AG20443 (cell line): ENCODE results near the gene SC5D.

Experiments used
- DNase-seq: peaks from one replicate; pipeline ENCODE4 v3.0.0; 2012; ENCODE audit warnings: low spot score, mixed read lengths

SC5D gene

GRCh38 chr11:121292495-121293287, at the start of gene SC5D:
SC5D (plus strand) TSS chr11:121292771; CDS start chr11:121303376, 10,605 bp downstream.
- DNase-seq = peak; percentile 99

DNA sequence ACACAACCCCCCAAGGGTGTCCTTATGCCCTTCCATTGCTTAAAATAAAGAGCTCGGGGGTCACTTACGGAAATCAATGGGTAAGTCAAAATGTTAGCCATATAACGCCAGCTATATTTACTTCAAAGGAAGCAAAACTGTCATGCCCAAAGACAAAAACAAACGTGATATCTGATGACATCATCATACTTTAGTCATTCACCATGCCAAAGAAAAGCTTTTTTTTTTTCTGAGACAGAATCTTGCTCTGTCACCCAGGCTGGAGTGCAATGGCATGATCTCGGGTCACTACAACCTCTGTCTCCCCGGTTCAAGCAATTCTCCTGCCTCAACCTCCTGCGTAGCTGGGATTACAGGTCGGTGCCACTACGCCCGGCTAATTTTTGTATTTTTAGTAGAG, 47.7 kb upstream of the SC5D start:
- no peak for DNase-seq

DNA sequence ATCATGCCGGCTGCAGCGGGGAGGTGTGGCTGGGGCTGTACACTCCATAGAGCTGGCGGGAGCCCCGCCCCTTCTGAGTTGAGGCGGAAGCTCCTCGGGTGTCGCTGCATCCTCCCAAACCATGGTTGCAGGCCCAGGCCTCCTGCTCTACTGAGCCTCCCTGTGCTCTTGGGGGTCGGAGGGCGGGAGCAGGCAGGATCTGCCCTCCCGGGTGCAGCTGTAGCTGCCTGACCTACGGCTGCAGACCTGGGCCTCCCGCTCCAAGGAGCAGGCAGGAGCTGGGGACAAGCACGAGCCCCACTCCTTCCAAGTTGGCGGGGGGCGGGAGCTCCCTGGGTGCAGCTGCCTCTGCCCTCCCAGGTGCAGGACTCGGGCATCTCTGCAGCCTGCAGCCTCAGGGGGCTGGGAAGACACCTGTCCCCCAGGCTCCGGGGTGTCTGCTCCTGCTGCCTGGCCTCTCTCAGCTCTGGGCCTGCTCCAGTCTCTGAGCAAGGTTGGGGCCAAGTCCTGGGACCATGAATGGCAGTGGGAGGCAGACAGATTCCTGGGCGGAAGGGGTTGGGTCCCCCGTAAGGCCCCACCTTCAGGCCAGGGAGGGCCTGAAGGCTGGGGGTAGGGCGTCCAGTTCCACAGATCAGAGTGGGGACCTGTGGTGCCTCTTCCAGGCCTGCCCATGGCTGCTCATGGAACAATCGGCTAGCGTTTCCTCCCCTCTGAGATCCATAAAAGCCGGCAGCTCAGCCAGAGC, 46.4 kb upstream of the SC5D start:
- DNase-seq = no peak

- DNase-seq = no peak
Observed at GRCh38 chr11:121246769-121247035, 45.9 kb upstream of the SC5D start.

DNA sequence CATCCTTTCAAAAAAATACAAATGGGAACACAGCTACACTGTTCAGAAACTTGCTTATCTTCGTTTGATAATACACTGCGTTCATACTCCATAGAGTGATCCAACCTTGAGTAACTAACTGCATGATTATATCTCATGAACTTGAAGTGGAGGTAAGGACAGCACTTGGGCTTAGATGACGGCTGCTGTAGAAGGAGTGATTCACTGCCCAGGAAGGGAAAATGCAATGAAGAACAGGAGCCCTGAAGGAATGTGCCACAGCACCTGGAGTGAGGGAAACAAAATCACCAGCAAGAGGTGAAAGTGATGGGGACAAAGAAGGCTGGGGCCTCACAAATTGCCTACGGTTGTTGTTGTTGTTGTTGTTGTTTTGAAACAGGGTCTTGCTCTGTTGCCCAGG, 44.1 kb upstream of the SC5D start:
- no peak for DNase-seq

GRCh38 chr11:121249039-121249663, 43.4 kb upstream of the SC5D start:
- peak; percentile 60 for DNase-seq

- no peak for DNase-seq
Observed at GRCh38 chr11:121250843-121251242, 41.7 kb upstream of the SC5D start.

- DNase-seq = no peak
Observed at GRCh38 chr11:121253951-121254350, 38.6 kb upstream of the SC5D start.

DNA sequence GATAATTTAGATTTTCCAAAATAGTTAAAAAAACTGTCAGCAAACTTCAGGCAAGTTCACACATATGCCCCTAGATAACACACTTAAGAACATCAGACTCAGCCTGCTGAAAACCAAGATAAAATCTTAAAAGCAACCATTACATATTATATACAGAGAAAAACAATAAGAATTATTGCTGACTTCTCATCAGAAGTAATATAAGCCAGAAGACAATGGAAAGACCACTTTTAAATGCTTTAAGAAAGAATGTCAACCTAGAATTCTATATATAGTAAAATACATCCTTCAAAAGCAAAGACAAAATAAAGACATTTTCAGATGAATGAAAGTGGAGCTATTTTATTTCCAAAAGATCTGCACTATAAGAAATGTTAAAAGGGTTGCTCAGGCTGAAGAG, 37.8 kb upstream of the SC5D start:
- no peak for DNase-seq

DNA sequence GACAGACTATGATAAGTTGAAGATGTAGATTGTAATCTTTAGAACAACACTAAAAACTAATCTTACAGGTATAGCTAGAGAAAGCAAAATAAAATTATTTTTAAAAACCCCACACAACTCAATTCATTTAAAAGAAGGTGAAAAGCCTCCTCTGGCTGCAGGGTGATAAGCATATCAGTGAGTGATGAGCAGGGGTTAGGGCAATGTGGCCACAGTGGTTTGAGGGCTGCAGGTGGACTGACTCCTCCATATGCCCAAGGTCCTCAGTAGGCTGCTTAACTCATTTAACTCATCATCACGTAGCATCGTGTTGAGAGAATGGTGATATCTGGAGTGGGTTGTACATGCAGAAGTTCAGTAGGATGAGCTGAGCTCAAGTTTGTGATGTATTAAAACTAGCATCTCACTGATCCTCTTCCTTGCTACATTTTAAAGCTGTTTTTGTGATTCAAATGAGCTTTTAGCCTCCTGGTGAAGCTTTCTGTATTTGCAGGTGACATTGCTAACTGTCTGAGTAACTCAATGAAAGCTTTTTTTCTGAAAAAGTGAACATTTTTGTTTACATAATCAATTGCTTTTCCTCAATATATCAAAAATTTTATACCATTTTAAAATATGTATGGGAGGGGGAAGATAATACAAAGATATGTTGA, 37.0 kb upstream of the SC5D start:
- DNase-seq = no peak

DNA sequence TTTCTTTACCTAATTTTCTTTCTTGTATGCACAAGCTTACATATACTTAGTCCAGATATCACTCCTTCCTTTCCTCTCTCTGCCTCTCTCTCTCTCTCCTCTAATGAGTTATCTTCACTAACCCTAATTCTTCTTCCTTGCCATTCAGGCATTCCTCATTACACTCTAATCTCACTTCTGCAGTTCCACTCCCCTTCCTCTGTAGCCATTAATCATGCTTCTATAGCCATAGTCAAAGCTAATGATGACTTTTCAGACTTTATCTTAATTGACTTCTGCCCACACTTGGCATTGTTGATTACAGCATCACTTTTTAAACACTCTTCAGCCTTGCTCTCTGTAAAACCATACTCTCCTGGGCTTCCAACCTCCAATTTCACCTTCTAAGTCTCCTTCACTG, 35.3 kb upstream of the SC5D start:
- DNase-seq = no peak

DNA sequence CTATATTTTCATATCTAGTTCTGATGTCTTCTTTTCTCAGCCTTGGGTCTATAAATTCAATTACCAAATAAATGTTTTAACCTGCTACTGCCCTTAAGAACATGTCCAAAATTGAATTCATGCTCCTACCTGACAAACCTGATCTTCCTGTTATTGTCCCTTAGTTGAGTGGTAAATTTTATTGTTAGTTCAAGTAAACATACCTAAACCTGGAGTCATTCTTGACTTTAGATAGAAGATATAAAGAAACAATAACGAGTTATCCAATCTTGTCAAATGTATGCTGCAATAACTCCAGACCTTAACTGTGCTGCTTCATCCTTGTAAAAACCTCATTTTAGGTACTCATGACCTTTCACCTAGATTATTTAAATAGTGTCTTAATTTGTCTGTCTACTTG, 34.6 kb upstream of the SC5D start:
- no peak for DNase-seq

GRCh38 chr11:121265586-121265985, 27.0 kb upstream of the SC5D start:
- DNase-seq = no peak

DNA sequence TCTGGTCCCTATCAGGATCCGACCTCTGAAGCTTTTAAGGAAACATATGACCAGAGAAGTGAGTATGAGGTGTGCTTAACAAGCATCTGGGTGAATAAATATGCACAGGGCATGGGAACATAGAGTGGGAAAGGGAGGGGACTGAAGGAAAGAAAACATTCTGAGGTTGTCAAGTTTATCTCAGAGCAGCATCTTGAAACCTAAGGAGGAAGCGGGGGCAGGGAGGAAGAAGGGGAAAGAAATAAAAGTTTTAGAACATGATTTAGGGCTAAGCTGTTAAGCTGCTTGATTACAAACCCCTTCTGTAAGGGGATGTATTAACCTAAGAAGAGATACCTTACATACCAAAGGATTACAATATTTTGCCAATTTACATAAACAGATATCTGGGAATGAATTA, 24.0 kb upstream of the SC5D start:
- no peak for DNase-seq

DNA sequence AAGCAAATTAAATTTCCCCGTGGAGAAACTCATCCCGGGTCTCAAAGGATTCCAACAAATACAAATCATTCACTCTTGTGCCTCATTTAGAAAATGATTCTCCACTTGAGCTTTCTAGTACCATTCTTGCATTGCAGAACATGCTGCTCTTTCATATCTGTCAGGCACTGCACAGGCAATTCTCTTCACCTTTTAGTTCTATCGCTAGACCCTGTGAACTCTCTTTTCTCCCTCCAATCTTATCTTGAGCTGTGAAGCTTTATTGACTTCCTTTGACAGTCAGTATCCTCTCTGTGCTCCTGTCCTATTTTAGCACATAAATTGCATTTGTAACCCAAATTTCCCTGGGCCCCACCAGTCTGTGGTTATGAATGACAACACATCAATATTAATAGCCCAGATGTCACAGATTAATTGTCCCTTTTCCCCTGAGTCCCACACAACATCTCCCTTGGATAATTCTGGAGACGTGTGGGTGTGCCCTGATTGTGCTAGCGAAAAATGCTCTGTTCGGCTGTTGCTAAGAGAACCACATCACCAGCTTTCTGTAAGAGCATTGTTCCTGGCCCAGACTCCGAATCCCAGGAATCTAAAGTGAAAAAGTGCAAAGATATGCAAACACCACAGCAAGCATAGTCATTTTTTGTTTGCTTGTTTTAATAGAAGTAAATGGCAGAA, 22.4 kb upstream of the SC5D start:
- no peak for DNase-seq

- no peak for DNase-seq
Observed at GRCh38 chr11:121274332-121274991, 18.1 kb upstream of the SC5D start.

DNA sequence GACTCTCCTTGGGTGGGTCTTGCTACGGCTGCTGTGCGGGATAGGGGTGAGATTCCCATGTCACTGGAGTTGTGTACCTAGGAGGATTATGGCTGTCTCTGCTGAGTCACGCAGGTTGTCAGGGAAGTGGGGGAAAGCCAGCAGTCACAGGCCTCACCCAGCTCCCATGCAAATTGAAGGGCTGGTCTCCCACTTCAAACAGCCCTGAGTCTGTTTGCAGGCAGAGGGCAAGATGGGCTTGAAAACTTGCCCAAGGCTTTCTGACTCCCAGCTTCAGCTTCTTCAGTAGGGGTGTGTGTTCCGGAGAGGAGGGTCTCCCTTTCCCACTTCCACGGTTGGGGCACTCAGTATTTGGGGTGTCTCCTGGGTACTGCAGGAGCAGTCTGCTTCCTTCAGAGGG, 10.9 kb upstream of the SC5D start:
- DNase-seq = no peak

- DNase-seq = no peak
Observed at GRCh38 chr11:121282386-121282785, 10.2 kb upstream of the SC5D start.

- DNase-seq = no peak
Observed at GRCh38 chr11:121282886-121283502, 9.6 kb upstream of the SC5D start.

GRCh38 chr11:121291319-121291718, 1.3 kb upstream of the SC5D start:
- no peak for DNase-seq

DNA sequence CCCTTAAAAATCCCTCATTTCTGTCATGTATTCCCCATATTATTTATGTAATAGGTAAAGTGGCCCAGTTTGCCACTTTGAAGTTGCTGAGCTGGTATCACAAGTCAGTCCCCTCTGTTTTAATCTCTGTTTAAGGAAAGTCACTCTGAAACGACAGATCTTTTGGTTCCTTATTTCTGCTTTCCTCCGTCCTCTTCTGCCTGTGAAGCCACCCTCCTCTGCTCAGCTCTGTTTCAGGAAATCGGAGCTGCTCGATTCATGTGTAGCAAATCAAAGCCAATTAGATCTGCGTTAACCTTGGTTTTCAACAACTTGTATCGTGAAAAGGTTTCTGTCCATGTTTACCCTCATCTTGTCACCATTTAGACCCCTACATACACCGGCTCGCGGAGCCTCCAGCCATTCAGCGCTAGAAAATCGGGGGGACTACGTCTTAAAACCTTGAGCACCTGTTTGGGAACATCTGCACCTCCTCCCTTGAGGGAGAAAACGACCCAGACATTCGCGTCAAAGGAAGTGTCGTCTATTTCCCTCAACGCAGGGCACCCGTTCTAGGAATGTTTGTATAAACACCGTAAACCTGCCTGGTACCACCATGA, 576 bp upstream of the SC5D start:
- DNase-seq = no peak
